Stimulated activated naive CD8-positive, alpha-beta T cell treated with anti-CD3 and anti-CD28 coated beads, Interleukin-15, Interleukin-2, amounts not matched to agents 100 U/mL and 50 U/mL, for 24 hours (primary cell): ENCODE data around the gene ARHGAP33.

Experiments used
- ATAC-seq: fragments of 150-1000 bp; cut with Tn5 transposase; one replicate; pipeline ENCODE4 v1.10.0; 2021
- DNase-seq: peaks from one replicate; pipeline ENCODE4 v3.0.0; 2021

ARHGAP33 gene

DNA sequence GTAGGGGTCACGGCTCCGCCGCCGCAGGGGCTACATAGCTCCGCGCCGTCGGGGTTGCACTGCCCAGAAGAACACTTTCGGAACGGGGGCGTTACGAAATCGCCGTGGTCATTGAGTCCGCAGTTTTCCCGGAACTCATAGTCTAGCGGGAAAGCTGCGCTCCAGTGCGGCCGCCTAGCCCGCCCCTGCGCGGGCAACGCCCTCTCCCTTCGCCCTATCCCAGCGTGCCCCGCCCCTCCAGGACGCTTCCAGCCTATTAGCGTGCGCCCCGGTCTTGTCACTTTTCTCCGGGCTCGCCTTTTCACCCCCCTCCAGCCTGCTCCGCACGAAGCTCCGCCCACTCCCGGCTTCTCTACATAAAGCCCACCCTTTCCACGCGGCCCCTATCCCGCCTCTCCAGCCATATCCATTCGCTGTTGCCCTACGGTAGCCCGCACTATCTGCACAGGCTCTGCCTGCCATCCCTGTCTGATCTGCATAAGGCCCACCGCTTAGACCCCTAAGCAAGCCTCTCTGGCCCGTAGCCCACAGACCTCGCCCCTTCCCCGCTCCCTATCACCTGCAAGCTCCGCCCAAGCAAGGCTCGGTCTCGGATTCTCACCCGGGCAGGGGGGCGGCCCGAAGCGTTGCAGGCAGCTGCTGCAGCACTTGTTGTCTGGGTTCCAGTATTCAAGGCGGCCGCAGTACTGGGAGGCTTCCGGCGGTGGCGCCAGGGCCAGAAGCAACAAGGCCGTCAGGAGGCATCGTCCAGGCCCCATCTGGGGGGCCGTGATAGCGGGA is 34.8 kb upstream of the ARHGAP33 start:
- DNase-seq: peak; percentile 98

DNA sequence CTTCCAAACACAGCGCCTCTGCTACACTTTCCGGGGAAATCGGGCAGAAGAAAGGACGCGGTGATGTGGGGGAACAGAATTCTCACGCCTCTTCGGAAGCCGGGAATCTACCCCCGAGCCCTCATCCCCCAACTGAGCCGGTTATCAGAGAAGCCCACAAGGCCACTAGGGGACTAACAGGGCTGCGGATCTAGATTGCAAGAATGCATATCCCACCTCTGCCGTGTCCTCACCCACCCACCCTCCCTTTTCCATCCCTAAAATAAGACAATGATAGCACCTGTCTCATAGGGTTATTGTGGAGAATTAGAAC is 34.2 kb upstream of the ARHGAP33 start:
- ATAC-seq (no peak), DNase-seq (no peak)

More for the DNA sequence above, 34.8 kb upstream of the ARHGAP33 start:
- ATAC-seq: peak; percentile 73

DNA sequence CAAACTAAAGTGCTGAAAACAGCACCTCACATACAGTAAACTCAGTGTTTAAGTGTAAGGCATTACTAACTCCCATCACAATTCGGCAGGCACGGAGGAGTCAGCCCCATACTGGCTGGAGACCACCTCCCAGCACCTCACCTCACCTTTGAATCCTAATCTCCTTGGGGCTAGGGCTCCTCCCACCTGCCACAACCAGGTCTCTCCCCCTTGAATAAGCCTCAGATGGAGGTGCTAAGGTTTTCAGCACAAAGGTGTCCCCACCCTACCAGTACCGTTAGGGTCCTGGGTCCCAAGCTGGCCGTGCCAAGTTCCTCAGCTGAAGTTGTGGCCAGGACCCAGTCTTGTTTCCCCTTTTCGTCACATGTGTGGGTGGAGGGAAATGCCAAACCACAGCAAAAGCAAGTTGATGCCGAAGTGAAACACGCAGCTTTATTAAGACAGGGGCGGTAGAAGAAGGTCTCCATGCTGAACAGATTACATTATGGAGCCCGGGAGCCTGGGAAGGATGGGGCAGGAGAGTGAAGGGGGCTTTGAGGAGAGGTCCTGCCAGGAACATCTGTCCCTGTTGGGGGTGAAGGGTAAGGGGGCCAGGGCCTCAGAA is 33.1 kb upstream of the ARHGAP33 start, which contains the start of gene IGFLR1:
Gene IGFLR1 (minus strand): TSS at position 332 of the 604 bp plus-strand sequence. CDS start 1,272 bp downstream, outside the sequence.
- peak; percentile 86 for DNase-seq
- ATAC-seq: peak; percentile 3

DNA sequence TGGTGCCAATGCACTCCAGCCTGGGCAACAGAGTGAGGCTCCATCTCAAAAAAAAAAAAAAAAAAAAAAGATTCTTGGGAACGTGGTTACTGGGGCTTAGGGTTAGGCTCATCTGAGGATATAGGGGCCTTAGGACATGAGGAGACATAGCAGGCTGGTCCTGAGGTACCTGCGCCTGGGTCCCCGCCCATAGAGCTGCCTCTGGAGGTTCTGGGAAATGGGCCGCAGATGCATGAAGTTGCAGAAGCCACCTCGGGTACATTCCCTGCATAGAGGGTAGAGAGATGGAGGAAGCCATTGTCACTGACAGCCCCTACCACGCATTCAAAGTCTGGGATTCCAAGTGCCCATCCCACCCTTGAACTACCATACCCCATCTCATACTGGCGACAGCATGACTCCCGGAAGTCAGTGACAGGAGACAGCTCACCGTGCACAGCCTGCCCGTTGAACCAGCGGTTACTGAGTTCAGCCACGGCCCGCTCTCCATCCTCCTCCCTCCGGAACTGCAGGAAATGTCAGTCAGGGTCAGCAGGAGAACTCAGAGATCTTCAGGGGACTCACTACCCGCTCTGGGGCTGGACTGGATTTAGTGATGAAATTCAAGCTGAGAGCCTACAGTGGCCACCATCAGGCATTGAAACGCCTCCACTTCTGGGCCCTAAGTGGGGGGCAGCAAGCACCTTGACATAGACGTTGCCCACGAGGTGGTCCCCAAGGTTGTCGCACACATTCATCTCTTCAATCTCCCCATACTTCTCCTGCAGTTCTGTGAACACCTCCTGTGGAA is 31.5 kb upstream of the ARHGAP33 start:
- ATAC-seq (no peak), DNase-seq (peak; percentile 26)

DNA sequence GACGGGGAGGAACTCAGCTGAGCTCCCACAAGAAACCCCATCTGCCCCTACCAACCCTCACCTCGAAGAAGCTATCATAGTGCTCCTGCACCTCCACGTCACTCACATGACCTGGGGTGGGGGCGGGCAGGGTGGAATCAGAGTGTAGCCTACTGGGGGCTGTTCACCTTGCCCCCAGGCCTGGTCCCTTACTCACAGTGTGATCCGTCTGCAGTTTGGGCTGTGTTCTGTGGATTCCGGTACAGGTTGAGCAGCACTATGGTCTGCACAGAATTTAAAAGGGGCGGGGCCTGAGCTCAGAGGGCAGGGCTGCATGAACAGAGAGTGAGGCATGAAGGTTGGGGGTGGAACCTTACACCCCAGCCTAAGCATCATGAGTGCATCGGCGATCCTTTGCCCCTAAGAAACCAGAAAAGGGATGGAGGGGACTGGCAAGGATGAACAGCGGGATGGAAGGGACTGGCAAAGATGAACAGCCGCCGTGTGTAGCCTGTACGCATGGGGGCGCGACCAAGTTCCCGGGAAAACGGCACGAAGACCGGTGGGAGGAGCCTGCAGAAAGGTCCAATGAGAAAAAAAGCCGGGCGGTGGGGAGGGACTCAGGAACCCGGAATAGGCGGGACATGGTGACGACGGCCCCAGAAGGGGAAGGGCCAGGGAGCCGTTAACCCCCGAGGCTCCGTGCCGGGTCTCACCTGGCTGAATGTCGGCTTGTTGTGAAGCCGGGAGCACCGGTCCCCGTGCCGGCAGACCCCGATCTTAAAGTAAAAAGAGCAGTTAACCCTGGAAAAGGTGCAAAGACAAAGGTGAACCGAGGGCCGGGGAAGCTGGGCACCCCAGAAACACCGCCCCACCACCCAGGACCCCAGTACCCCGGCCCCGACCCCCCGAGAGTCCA is 30.7 kb upstream of the ARHGAP33 start:
- ATAC-seq: peak; percentile 53
- DNase-seq: peak; percentile 93

DNA sequence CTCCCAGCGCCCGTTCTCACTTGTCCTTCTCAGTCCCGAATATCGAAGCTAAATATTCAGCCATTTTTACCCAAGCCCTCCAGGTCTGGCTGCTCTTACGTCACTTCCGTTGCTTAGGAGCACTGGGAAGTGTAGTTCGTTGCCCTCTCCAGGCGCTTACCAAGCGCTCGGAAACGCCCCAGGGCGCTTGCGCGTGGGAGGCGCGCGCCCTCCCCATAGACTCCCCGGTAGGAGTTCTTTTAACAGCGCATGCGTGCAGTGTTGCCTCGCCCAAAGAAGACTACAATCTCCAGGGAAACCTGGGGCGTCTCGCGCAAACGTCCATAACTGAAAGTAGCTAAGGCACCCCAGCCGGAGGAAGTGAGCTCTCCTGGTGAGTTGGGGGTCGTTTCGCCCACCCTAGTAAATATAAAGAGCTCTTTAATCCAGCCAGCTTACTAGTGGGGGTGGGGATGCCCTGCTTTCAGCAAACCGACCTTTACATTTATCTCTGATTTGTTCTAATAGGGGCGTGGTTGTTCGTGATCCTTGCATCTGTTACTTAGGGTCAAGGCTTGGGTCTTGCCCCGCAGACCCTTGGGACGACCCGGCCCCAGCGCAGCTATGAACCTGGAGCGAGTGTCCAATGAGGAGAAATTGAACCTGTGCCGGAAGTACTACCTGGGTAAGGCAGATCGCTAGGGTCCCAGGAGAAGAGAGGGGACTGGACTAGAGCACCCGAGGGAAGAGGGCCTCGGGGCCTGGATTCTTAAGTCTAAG is 29.9 kb upstream of the ARHGAP33 start, which contains the start of the genes PSENEN and U2AF1L4:
Gene PSENEN (plus strand): TSS at position 324 of the 759 bp plus-strand sequence. CDS start 280 bp downstream, at position 604.
Gene U2AF1L4 (minus strand): TSS at position 91 of the 759 bp plus-strand sequence. CDS start 27 bp downstream, at position 64.
- DNase-seq: peak; percentile 95
- peak; percentile 57 for ATAC-seq

DNA sequence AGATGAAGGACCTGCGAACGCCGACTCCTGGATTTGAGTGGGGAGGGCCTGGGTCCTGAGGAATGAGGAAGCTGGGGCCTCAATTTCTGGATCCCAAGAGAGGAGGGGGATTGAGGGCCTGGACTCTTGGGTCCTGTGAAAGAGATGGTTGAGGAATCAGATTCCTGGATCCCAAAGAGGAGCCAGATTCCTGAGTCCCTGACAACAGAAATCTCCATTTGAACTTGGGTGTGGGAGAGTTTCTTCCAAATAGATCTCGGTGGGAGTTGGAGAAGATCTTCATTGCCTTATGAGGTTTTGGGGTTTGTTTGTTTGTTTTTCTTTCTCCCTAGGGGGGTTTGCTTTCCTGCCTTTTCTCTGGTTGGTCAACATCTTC is 29.3 kb upstream of the ARHGAP33 start:
- no peak for DNase-seq
- no peak for ATAC-seq

DNA sequence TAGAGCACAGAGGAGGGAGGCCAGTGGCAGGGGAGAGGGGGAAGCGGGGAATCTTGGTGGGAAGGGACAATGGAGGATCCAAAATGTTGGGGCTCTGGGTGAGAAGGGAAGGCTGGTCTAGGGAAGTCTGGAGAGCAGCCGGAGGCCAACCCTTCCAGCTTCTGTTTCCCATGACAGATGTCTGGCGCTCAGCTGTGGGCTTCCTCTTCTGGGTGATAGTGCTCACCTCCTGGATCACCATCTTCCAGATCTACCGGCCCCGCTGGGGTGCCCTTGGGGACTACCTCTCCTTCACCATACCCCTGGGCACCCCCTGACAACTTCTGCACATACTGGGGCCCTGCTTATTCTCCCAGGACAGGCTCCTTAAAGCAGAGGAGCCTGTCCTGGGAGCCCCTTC is 28.8 kb upstream of the ARHGAP33 start:
- no peak for ATAC-seq
- DNase-seq: no peak

DNA sequence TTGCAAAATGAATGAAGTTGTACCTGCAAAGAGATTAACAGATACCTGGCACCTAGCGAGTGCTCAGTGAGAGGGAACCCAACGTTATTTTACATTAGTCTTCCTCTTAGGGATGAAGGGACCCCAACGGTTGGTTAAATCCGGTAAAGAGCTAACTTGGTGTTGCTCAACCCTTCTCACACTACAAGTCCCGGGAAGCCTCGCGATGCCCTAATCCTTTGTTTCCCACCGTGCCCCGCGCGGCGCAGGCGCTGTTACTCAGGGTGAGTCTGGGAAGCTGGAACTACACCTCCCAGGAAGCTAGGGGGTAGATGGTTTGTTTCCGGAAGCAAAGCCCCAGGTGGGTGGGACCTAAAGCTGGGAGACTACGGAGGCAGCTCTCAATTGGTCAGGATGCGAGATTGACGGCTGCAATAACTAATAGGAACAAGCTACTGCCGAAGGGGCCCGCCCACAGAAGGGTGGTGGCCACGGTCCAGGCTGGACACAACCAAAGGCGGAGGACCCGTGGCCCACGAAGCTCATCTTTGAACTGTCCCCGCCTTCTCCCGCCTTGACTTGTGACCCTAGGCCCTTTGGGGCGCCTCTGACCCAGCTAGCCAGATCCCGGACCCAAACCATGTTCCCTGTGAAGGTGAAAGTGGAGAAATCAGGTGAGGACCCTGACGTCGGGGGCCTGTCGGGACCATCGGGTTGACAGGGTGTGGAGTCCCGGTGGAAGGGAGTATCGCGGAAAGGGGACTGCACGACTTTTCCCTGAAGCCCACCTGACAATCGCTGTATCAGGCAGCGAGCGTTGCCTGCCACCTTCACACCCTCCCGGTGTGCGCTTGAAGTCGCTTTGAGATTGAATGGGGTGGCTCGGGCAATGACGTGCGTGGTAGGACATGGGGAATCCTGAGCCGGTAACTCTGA is 27.0 kb upstream of the ARHGAP33 start, which contains the start of gene LIN37:
Gene LIN37 (plus strand): TSS at position 471 of the 915 bp plus-strand sequence. CDS start 149 bp downstream, at position 620.
- DNase-seq: peak; percentile 98
- ATAC-seq: peak; percentile 83

DNA sequence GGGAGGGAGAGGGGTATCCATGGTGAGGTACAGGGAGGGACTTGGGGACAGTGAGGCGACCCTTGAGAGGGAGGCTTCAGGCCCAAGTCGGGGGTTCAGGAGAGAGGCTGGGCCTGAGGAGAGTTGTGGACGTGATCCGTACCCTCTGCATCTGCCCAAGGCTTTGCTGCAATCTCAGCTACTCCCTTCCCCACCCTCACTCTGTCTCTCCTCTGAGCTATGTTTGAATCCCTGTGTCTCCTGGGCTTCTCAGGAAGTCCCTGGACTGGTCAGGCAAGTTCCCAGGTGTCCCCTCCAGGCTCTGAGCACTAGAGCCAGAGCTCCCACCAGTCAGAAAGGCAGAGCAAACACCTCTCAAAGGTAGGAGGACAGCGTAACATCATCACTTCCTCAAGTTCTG is 25.2 kb upstream of the ARHGAP33 start:
- DNase-seq (no peak), ATAC-seq (no peak)

DNA sequence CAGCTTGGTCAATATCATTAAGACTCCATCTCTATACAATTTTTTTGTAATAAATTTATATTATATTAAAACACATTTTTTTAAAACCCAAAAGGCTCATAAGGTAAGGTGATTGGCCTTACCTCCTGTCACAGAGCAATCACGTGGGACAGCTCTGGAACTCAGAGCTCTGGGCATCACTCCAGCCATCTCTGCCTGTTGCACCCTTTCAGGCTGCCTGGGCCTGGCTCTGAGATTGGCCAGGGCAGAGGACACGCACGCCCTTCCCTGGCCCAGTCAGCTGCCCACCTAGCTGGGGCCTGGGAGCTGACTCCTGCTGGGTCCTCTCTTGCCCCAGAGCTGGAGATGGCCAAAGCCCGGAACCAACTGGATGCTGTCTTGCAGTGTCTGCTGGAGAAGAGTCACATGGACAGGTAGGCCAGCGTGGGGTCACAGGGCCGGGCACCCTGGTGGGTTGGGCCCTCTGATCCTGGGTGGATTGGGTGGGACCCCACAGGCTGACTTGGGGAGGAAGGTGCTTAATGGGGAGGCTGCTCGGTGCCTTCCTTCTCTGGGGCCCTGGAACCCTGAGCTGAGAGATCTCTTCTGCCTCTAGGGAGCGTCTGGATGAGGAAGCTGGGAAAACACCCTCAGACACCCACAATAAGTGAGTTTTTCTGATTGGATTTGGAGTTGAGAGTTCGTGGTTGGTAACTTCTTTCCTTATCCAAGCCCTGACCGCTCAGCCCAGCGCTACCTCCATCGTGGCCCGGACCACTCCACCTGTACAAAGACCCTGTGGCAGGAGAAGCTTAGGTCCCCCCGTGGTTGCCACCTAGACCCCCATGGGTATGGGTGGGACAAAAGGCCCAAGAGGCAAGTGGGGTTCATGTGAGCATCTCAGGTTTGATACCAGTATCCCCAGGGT is 23.3 kb upstream of the ARHGAP33 start:
- ATAC-seq: no peak
- DNase-seq: no peak

DNA sequence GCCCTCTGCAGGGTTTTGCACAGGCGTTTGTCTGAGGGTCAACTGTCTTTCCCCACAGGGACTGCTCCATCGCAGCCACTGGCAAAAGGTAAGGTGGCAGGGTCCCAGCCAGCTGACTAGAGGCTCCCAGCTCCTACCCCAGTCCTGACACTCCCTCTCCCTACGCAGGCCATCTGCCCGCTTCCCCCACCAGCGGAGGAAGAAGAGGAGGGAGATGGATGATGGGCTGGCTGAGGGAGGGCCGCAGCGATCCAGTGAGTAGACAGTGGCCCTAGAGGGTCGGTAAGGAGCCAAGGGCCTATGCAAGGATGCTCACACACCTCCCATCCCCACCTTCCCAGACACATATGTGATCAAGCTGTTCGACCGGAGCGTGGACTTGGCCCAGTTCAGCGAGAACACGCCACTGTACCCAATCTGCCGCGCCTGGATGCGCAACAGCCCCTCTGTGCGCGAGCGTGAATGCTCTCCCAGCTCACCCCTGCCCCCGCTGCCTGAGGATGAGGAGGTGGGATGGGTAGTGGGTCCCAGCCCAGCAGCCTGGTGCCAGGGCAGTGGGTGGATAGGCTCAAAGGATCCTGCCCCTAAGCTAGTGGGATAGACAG is 22.5 kb upstream of the ARHGAP33 start:
- no peak for ATAC-seq
- no peak for DNase-seq

DNA sequence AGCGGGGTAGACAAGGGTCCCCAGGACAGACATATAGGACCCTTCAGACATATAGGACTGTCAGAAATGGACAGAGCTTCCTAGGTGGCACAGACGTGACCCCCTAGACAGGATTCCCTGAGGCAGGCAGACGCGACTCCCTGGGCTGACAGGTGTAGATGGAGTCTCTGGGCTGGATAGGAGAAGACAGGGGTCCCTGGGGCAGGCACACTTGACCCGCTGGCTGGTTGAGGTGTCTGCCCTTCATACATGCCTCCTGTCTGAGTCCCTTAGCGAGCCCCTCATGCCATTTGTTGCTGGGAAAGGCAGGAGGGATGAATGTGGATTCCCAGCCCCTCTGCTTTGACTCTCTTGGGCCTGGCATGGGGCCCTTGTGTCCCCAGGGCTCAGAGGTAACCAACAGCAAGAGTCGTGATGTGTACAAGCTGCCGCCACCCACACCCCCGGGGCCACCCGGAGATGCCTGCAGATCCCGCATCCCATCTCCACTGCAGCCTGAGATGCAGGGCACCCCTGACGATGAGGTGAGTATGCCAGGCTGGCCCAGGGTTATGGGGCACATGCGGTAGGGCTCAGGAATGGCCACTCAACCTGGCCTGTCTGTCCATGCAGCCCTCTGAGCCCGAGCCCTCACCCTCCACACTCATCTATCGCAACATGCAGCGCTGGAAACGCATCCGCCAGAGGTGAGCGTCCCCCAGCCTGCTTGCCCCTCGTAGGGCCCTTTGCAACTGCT is 21.6 kb upstream of the ARHGAP33 start:
- no peak for ATAC-seq
- no peak for DNase-seq

DNA sequence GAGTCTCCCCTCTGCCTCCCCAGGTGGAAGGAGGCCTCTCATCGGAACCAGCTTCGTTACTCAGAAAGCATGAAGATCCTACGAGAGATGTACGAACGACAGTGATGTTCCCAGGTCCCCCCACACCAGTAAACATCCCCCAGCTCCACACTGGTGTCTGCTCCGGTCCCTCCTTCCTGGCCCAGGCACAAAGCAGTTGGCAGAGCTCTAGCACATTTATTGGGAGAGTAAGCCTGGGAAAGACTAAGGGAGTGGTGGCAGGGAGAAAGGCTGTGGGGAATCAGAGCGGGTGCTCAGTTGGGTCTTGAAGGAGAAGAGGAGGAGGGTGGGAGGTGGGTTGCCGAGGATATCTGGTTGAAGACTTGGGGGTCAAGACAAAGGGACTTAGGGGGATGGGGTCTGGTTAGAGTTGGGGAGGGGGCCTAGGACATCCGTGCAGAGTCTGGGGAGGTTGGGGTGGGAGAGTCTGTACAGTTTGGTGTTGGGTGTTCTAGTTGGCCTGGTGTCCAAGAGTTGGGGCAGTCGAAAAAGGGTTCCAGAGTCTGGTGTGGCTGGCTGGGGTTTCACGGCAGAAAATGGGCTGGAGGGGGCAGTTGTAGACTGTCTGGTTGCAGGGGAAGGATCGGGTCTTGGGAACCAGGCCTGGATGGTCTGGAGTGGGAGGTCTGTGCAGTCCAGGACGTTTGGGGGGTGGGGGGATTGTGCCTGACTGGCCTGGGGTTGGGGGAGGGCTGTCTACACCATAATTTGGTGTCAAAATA is 20.8 kb upstream of the ARHGAP33 start:
- ATAC-seq: no peak
- DNase-seq: no peak

DNA sequence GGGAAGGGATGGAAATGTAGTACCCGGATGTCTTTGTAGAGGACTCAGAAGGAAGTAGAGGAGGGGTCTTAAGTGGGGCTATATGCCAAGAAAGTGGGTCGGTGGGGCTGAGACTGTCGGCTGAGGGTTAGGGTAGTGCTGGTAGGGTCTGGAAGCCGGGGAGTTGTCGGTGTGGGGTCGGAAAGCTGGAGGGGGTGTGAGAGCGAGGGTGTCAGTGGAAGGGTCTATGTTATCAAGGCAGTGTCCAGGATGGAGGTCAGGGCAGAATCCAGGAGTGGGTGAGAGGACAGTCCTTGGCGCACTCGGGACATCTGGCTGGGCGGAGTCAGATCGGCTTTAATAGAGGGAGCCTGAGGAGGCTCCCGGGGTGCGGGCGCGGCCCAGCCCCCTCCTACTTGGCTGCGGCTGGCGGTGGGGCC is 20.2 kb upstream of the ARHGAP33 start:
- ATAC-seq (no peak), DNase-seq (no peak)

DNA sequence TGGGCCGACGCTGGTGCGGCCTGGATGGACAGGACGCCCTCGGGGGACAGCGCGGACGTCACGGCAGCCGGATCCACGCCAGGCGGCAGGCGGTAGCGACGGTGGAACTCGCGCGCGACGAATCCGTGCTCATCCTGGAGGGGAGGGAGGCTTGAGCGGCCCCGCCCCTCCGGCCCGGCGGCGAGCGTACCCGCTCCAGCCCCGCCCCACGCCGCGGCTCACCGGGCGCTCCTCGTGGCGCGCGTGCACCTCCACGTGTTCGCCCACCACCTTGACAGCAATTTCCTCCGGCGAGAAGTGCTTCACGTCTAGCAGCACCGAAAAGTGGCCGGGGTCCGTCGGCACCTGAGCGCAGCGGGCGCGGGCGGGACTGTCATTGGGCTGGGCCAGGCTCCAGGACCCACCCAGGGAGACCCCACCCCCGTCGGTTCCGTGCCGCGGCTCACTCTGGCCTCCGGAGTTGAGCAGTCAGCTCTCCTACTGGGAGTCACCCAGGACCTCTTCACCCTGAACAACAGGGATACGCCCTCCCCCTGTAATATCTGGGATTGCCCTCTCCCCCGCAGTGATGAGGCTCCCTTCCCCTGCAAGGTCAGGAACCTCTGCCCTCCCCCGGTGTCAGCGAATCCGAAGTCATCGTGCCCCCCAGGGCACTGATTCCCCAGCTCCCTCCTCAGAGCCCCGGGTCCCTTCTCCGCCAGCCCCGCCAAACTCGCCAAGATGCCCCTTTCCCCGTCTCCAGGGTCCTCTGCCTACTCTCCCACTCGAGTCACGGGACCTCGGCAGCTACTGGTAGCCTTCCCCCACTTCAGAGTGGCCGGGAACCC is 19.6 kb upstream of the ARHGAP33 start:
- no peak for ATAC-seq
- peak; percentile 57 for DNase-seq
